ENCODE measurements around the gene CLCNKA. TPM values are rescaled to one million over a fixed set of nuclear protein-coding genes. Genes with fewer than 3 reads are reported as not detected.
"Not testable (repeated sequence)": the region's sequence is repeated elsewhere in the genome, so short reads cannot be mapped to it uniquely, and the experiment has no call there.

The CLCNKA gene
- total RNA-seq, 1 experiment from 2014 or later = not detected

DNA sequence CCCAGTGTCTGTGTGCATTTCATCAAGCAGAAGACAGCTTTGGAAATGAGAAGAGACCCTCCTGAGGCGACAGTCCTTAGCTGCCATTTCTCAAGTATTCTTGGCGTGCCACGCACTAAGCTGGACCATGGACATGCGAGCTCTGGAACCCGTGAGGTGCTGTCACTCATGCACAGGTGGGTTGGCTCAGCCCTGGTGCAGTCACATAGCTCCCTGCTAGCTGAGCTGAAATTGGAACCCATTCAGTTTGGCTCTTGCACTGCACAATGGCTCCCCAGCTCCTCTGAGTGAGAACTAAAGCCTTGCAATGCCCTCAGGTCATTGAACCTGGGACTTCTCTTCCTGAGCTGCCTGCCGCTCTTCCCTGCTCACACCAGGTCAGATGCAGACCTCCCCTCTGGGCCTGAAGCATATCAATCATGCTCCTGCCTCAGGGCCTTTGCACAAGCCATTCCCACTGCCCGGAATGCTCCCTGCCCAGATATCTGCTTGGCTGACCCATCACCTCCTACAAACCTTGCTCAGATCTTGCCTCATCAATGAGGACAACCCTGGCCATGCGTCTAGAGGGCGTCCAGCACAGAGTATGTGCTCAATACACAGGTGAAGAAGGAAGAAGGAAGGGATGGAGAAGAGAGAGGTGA is 24.1 kb upstream of the CLCNKA start:
- no peaks in the 10 kb centered on the region for H3K9me3 ChIP-seq (ENCODE audit: low read length)
- H3K4me1 ChIP-seq (ENCODE audit: insufficient read depth, low read length) = no peaks in the 10 kb centered on the region
- no peaks in the 10 kb centered on the region for H3F3A ChIP-seq (ENCODE audit: low read length, unreplicated experiment)
- ATAC-seq = no peak
- H3K27ac ChIP-seq (ENCODE audit: low read length) = no peak overlapping the region
- POLR2A ChIA-PET (ENCODE audit: unreplicated experiment) = no interaction called here
- no peaks in the 10 kb centered on the region for H3K79me2 ChIP-seq (ENCODE audit: low read length)
- CTCF ChIA-PET = no interaction called here
- H2AFZ ChIP-seq (ENCODE audit: low read length) = no peak overlapping the region
- H3K36me3 ChIP-seq (ENCODE audit: low read depth, low read length) = no peaks in the 10 kb centered on the region
- no peak overlapping the region for H3K4me2 ChIP-seq (ENCODE audit: low read length)
- BruUV-seq (replicated peaks) = no TSS peak
- intact Hi-C loops (cut with micrococcal nuclease) = no loop called here
- no peak for DNase-seq
- no peak overlapping the region for H3K9ac ChIP-seq (ENCODE audit: low read length)
- TF ChIP-seq EZH2phosphoT487 (IDR thresholded peaks at IDR 0.05; ENCODE audit: borderline replicate concordance, low read length) (no peak), EZH2 (IDR thresholded peaks at IDR 0.05; ENCODE audit: low read length, unreplicated experiment) (no peak)
- TF ChIP-seq, protein P1, sequence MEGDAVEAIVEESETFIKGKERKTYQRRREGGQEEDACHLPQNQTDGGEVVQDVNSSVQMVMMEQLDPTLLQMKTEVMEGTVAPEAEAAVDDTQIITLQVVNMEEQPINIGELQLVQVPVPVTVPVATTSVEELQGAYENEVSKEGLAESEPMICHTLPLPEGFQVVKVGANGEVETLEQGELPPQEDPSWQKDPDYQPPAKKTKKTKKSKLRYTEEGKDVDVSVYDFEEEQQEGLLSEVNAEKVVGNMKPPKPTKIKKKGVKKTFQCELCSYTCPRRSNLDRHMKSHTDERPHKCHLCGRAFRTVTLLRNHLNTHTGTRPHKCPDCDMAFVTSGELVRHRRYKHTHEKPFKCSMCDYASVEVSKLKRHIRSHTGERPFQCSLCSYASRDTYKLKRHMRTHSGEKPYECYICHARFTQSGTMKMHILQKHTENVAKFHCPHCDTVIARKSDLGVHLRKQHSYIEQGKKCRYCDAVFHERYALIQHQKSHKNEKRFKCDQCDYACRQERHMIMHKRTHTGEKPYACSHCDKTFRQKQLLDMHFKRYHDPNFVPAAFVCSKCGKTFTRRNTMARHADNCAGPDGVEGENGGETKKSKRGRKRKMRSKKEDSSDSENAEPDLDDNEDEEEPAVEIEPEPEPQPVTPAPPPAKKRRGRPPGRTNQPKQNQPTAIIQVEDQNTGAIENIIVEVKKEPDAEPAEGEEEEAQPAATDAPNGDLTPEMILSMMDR (conservative IDR thresholded peaks at IDR 0.05; ENCODE audit: low read depth, low read length) = no peak
- no peak overlapping the region for H3K4me3 ChIP-seq (ENCODE audit: low read length)
- H4K20me1 ChIP-seq (ENCODE audit: low read length) = no peaks in the 10 kb centered on the region
- H3K27me3 ChIP-seq (ENCODE audit: low read length) = no peaks in the 10 kb centered on the region
- H3K9me2 ChIP-seq (replicated peaks; ENCODE audit: low read length) = no peaks in the 10 kb centered on the region

DNA sequence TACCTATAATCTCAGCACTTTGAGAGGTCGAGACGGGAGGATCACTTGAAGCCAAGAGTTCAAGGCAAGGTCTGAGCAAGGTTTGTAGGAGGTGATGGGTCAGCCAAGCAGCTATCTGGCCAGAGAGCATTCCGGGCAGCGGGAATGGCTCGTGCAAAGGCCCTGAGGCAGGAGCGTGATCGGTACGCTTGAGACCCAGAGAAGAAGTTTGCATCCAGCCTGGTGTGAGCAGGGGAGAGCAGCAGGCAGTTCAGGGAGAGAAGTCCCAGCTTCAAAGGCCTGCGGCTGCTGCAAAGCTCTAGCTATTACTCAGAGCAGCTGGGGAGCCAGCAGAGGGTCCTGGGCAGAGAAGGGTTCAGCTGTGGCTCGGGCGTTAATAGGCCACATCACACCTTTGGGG is 22.9 kb upstream of the CLCNKA start:
- ATAC-seq (no peak), DNase-seq (no peak)
- H3K9me2 ChIP-seq (replicated peaks; ENCODE audit: low read length) = no peaks in the 10 kb centered on the region
- no peaks in the 10 kb centered on the region for H3K36me3 ChIP-seq (ENCODE audit: low read depth, low read length)
- ChIA-PET CTCF (no interaction called here), POLR2A (ENCODE audit: unreplicated experiment) (no interaction called here)
- no peak overlapping the region for H3K27ac ChIP-seq (ENCODE audit: low read length)
- H3K27me3 ChIP-seq (ENCODE audit: low read length) = no peaks in the 10 kb centered on the region
- H4K20me1 ChIP-seq (ENCODE audit: low read length) = no peaks in the 10 kb centered on the region
- H3F3A ChIP-seq (ENCODE audit: low read length, unreplicated experiment) = no peaks in the 10 kb centered on the region
- no peak overlapping the region for H3K4me2 ChIP-seq (ENCODE audit: low read length)
- no peak overlapping the region for H3K9ac ChIP-seq (ENCODE audit: low read length)
- no peaks in the 10 kb centered on the region for H3K79me2 ChIP-seq (ENCODE audit: low read length)
- no peaks in the 10 kb centered on the region for H3K9me3 ChIP-seq (ENCODE audit: low read length)
- no peak overlapping the region for H3K4me3 ChIP-seq (ENCODE audit: low read length)
- no peak for TF ChIP-seq EZH2 (IDR thresholded peaks at IDR 0.05; ENCODE audit: low read length, unreplicated experiment)
- no peak for TF ChIP-seq EZH2phosphoT487 (IDR thresholded peaks at IDR 0.05; ENCODE audit: borderline replicate concordance, low read length)
- TF ChIP-seq, protein P1 (conservative IDR thresholded peaks at IDR 0.05; ENCODE audit: low read depth, low read length) = no peak
- intact Hi-C loops (cut with micrococcal nuclease) = no loop called here
- H2AFZ ChIP-seq (ENCODE audit: low read length) = no peak overlapping the region
- BruUV-seq (replicated peaks) = no TSS peak
- no peaks in the 10 kb centered on the region for H3K4me1 ChIP-seq (ENCODE audit: insufficient read depth, low read length)

DNA sequence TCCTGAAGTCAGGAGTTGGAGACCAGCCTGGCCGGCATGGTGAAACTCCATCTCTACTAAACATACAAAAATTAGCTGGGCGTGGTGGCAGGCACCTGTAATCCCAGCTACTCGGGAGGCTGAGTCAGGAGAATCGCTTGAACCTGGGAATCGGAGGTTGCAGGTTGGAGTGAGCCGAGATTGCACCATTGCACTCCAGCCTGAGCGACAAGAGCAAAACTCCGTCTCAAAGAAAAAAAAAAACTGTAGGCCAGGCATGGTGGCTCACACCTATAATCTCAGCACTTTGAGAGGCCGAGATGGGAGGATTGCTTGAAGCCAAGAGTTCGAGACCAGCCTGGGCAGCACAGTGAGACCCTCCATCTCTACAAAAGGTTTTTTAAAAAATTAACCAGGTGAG is 20.6 kb upstream of the CLCNKA start:
- H3F3A ChIP-seq (ENCODE audit: low read length, unreplicated experiment); H3K36me3 ChIP-seq (ENCODE audit: low read depth, low read length); ATAC-seq; intact Hi-C loops (cut with micrococcal nuclease); H2AFZ ChIP-seq (ENCODE audit: low read length); H3K27ac ChIP-seq (ENCODE audit: low read length); H3K9me2 ChIP-seq (replicated peaks; ENCODE audit: low read length); H4K20me1 ChIP-seq (ENCODE audit: low read length); H3K9me3 ChIP-seq (ENCODE audit: low read length); H3K9ac ChIP-seq (ENCODE audit: low read length); H3K4me1 ChIP-seq (ENCODE audit: insufficient read depth, low read length); H3K27me3 ChIP-seq (ENCODE audit: low read length); BruUV-seq (replicated peaks); CTCF ChIA-PET; H3K4me2 ChIP-seq (ENCODE audit: low read length); DNase-seq; H3K79me2 ChIP-seq (ENCODE audit: low read length); H3K4me3 ChIP-seq (ENCODE audit: low read length): not testable (repeated sequence)
- POLR2A ChIA-PET (ENCODE audit: unreplicated experiment) = interaction anchor here (0.6 kb wide), 1 partner anchor 203 kb away, joined by 4 read pairs; no protein-coding TSS in a partner anchor

All from PC-3 (cell line).